HepG2 (cell line): ENCODE measurements around the gene TOP2A. TPM values are rescaled to one million over a fixed set of nuclear protein-coding genes. Genes with fewer than 3 reads are reported as not detected.

Experiments used
- ARNT ChIP-seq: fragments of 450-650 bp; IDR thresholded peaks from 2 replicates; pipeline ENCODE4 v1.6.1; 2017
- FOSL1 ChIP-seq: sonication (generic); formaldehyde crosslinking; IDR thresholded peaks from 2 replicates; pipeline ENCODE4 v1.9.0; 2021; ENCODE audit warnings: missing genetic modification reagents, borderline replicate concordance
- HES4 ChIP-seq: sonication (generic); formaldehyde crosslinking; IDR thresholded peaks from 2 replicates; pipeline ENCODE4 v1.9.0; 2021; ENCODE audit warnings: mild to moderate bottlenecking, missing genetic modification reagents, borderline replicate concordance
- HOXA9 ChIP-seq: sonication (generic); formaldehyde crosslinking; IDR thresholded peaks from 2 replicates; pipeline ENCODE4 v1.8.1; 2022; ENCODE audit warnings: missing genetic modification reagents, mild to moderate bottlenecking, moderate library complexity, borderline replicate concordance
- JARID2 ChIP-seq: sonication (generic); formaldehyde crosslinking; IDR thresholded peaks from 2 replicates; pipeline ENCODE4 v1.8.1; 2023; ENCODE audit warnings: missing genetic modification reagents, inconsistent platforms; ENCODE audit not compliant: insufficient replicate concordance
- KLF15 ChIP-seq: sonication (generic); formaldehyde crosslinking; IDR thresholded peaks from 2 replicates; pipeline ENCODE4 v1.8.1; 2023; ENCODE audit warnings: borderline replicate concordance, mild to moderate bottlenecking, inconsistent platforms, missing genetic modification reagents, mixed read lengths
- MAFK ChIP-seq, 2 experiments: IDR thresholded peaks in 1 of 2; conservative IDR thresholded peaks in 1 of 2; 2 replicates each; pipeline ENCODE4 v1.6.1; 2011; ENCODE audit warnings: improper control_type of control experiment in 2 of 2, low read length in 2 of 2
- NR2C2 ChIP-seq: sonication (generic); formaldehyde crosslinking; IDR thresholded peaks from 2 replicates; pipeline ENCODE4 v1.4.0; 2020; ENCODE audit warnings: missing genetic modification reagents, mild to moderate bottlenecking, moderate library complexity, borderline replicate concordance
- SMARCC2 ChIP-seq: fragments of 450-650 bp; IDR thresholded peaks from 2 replicates; pipeline ENCODE4 v1.6.1; 2017; ENCODE audit warnings: antibody characterized with exemption, mild to moderate bottlenecking
- ZNF891 ChIP-seq: sonication (generic); formaldehyde crosslinking; IDR thresholded peaks from 2 replicates; pipeline ENCODE4 v1.5.0; 2020; ENCODE audit warnings: mild to moderate bottlenecking, missing genetic modification reagents
- polyA plus RNA-seq, 8 experiments: library from polyadenylated mRNA; depleted of rRNA in 3 of 8; stranded (reverse) in 7 of 8; unstranded in 1 of 8; fragments of >200 nt; fragmentation: Illumina TruSeq in 4 of 8; extraction: Trizol in 4 of 8; gene quantifications; 2 replicates each; pipeline versions ENCODE4 v1.2.1 to v1.2.3, GENCODE V29; 2011 to 2016; ENCODE audit warnings: low read depth in 4 of 8, missing spikeins in 1 of 8, mixed read lengths in 1 of 8; ENCODE audit not compliant: insufficient read depth in 1 of 8
- total RNA-seq, 5 experiments: library from RNA; depleted of rRNA; stranded (reverse); fragments of >200 nt; fragmentation: Illumina TruSeq; extraction: Trizol; gene quantifications; 2 replicates each; pipeline ENCODE4 v1.2.3, GENCODE V29; 2016; ENCODE audit warnings: low read depth in 1 of 5
- TF ChIP-seq, protein P1 (sequence below): sonication (generic); formaldehyde crosslinking; IDR thresholded peaks from 2 replicates; pipeline ENCODE4; 2020; ENCODE audit warnings: missing genetic modification reagents, mild to moderate bottlenecking, borderline replicate concordance
- TF ChIP-seq, protein P2 (sequence below): sonication (generic); formaldehyde crosslinking; IDR thresholded peaks from 2 replicates; pipeline ENCODE4 v1.5.0; 2020; ENCODE audit warnings: mild to moderate bottlenecking, missing genetic modification reagents, borderline replicate concordance
- TF ChIP-seq, protein P3 (sequence below): sonication (generic); formaldehyde crosslinking; IDR thresholded peaks from 2 replicates; pipeline ENCODE4 v1.4.0; 2020; ENCODE audit warnings: mild to moderate bottlenecking, missing genetic modification reagents, borderline replicate concordance

The TOP2A gene
- total and polyA plus RNA-seq, 2 of the 13 experiments (the other 11 are each of a cell fraction or from before 2014, with no cell fraction given) = 108 to 327 TPM

DNA sequence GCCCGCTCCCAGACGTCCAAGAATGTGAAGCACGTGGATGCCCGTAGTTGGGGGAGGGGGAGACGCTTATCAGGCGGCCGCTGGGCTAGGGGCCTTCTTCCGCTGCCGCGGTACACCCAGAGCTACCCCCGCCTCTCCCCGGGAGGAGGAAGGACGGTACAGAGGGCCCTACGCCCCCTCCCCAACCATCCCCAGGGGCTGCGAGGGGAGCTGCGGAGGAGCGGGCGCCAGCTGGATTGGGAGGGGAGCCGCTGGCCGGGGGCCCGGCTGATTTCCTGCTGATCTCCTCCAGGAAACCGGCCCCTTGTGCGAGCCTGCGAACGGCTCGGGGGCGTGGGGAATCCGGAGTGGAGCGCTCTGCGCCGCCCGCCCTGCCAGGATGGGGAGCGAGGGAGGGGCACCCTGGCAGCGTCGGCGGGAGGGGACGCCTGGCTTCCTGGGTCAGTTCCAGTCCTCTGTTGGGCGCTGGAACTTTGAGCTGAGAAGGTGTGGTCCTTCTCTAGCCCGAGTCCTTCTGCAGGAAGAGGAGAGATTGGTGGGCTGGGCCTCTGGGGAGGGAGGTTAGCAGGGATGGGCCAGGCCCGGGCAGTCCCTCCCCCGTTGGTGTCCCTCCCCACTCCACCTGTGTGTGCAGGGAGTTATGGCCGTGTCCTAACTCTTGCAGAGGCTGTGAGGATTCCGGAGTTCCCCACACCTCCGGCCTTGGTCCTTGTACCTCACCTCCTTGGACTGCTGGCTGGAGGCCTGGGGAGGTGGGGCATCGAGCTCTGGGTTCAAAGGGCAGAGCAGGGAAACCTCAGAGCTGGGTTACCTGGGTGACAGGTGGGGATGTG is 72.3 kb downstream of the TOP2A start (continued):
- TF ChIP-seq, protein P1, sequence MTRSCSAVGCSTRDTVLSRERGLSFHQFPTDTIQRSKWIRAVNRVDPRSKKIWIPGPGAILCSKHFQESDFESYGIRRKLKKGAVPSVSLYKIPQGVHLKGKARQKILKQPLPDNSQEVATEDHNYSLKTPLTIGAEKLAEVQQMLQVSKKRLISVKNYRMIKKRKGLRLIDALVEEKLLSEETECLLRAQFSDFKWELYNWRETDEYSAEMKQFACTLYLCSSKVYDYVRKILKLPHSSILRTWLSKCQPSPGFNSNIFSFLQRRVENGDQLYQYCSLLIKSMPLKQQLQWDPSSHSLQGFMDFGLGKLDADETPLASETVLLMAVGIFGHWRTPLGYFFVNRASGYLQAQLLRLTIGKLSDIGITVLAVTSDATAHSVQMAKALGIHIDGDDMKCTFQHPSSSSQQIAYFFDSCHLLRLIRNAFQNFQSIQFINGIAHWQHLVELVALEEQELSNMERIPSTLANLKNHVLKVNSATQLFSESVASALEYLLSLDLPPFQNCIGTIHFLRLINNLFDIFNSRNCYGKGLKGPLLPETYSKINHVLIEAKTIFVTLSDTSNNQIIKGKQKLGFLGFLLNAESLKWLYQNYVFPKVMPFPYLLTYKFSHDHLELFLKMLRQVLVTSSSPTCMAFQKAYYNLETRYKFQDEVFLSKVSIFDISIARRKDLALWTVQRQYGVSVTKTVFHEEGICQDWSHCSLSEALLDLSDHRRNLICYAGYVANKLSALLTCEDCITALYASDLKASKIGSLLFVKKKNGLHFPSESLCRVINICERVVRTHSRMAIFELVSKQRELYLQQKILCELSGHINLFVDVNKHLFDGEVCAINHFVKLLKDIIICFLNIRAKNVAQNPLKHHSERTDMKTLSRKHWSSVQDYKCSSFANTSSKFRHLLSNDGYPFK (CRISPR knock-in tag) = peak; percentile 70; the same call in 1 of the 2 replicates
- peak; percentile 69; the same call in 1 of the 2 replicates for TF ChIP-seq HES4 (CRISPR knock-in tag)
- no peak for TF ChIP-seq ARNT
- no peak for TF ChIP-seq HOXA9
- TF ChIP-seq KLF15 = no peak
- TF ChIP-seq, protein P2, sequence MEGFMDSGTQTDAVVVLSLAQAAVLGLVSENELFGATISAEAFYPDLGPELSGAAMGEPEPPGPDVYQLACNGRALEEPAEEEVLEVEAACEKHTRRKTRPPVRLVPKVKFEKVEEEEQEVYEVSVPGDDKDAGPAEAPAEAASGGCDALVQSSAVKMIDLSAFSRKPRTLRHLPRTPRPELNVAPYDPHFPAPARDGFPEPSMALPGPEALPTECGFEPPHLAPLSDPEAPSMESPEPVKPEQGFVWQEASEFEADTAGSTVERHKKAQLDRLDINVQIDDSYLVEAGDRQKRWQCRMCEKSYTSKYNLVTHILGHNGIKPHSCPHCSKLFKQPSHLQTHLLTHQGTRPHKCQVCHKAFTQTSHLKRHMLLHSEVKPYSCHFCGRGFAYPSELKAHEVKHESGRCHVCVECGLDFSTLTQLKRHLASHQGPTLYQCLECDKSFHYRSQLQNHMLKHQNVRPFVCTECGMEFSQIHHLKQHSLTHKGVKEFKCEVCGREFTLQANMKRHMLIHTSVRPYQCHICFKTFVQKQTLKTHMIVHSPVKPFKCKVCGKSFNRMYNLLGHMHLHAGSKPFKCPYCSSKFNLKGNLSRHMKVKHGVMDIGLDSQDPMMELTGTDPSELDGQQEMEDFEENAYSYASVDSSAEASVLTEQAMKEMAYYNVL = peak; percentile 56
- peak; percentile 82 for TF ChIP-seq ZNF891 (CRISPR knock-in tag)
- TF ChIP-seq JARID2 (CRISPR knock-in tag) = no peak
- no peak for TF ChIP-seq MAFK (conservative IDR thresholded peaks at IDR 0.05 in 1 of 2, IDR thresholded peaks at IDR 0.05 in 1 of 2; ENCODE audit: low read length in 2 of 2)
- TF ChIP-seq, protein P3, sequence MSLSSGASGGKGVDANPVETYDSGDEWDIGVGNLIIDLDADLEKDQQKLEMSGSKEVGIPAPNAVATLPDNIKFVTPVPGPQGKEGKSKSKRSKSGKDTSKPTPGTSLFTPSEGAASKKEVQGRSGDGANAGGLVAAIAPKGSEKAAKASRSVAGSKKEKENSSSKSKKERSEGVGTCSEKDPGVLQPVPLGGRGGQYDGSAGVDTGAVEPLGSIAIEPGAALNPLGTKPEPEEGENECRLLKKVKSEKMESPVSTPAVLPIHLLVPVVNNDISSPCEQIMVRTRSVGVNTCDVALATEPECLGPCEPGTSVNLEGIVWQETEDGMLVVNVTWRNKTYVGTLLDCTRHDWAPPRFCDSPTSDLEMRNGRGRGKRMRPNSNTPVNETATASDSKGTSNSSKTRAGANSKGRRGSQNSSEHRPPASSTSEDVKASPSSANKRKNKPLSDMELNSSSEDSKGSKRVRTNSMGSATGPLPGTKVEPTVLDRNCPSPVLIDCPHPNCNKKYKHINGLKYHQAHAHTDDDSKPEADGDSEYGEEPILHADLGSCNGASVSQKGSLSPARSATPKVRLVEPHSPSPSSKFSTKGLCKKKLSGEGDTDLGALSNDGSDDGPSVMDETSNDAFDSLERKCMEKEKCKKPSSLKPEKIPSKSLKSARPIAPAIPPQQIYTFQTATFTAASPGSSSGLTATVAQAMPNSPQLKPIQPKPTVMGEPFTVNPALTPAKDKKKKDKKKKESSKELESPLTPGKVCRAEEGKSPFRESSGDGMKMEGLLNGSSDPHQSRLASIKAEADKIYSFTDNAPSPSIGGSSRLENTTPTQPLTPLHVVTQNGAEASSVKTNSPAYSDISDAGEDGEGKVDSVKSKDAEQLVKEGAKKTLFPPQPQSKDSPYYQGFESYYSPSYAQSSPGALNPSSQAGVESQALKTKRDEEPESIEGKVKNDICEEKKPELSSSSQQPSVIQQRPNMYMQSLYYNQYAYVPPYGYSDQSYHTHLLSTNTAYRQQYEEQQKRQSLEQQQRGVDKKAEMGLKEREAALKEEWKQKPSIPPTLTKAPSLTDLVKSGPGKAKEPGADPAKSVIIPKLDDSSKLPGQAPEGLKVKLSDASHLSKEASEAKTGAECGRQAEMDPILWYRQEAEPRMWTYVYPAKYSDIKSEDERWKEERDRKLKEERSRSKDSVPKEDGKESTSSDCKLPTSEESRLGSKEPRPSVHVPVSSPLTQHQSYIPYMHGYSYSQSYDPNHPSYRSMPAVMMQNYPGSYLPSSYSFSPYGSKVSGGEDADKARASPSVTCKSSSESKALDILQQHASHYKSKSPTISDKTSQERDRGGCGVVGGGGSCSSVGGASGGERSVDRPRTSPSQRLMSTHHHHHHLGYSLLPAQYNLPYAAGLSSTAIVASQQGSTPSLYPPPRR (CRISPR knock-in tag) = peak; percentile 18; the same call in 1 of the 2 replicates
- no peak for TF ChIP-seq SMARCC2
- peak; percentile 74 for TF ChIP-seq NR2C2
- TF ChIP-seq FOSL1 (CRISPR knock-in tag) = no peak
